DMS 273 (cell line): Measurements from ENCODE around the gene LMF1.
"Not testable (repeated sequence)": the region's sequence is repeated elsewhere in the genome, so short reads cannot be mapped to it uniquely, and the experiment has no call there.

Experiments used
- DNase-seq: peaks from one replicate; lab custom pipeline; 2025; ENCODE audit not compliant: unreplicated experiment; lab: John Stamatoyannopoulos, UW

LMF1 gene

GRCh38 chr16:871562-872345 is 99.0 kb downstream of the LMF1 start:
- no peak for DNase-seq

GRCh38 chr16:870856-871561 is 99.8 kb downstream of the LMF1 start:
- DNase-seq = no peak

GRCh38 chr16:869823-870641 is 100.8 kb downstream of the LMF1 start:
- no peak for DNase-seq

- no peak for DNase-seq
These were observed 101.7 kb downstream of the LMF1 start for GRCh38 chr16:868846-869822.

GRCh38 chr16:868386-868755 is 102.4 kb downstream of the LMF1 start:
- DNase-seq = no peak

GRCh38 chr16:867421-868385 is 103.1 kb downstream of the LMF1 start:
- DNase-seq = no peak

GRCh38 chr16:866252-866896 is 104.4 kb downstream of the LMF1 start:
- DNase-seq = no peak

- DNase-seq = no peak
These were observed 105.8 kb downstream of the LMF1 start for GRCh38 chr16:865026-865425.

- DNase-seq = no peak
These were observed 109.3 kb downstream of the LMF1 start for GRCh38 chr16:861446-861845.

GRCh38 chr16:860891-861290 is 109.9 kb downstream of the LMF1 start:
- DNase-seq = no peak

GRCh38 chr16:858971-859370 is 111.8 kb downstream of the LMF1 start:
- not testable (repeated sequence) for DNase-seq

GRCh38 chr16:858441-858840 is 112.3 kb downstream of the LMF1 start:
- not testable (repeated sequence) for DNase-seq

GRCh38 chr16:856811-857210 is 114.0 kb downstream of the LMF1 start:
- no peak for DNase-seq

- no peak for DNase-seq
These were observed 114.7 kb downstream of the LMF1 start for GRCh38 chr16:856101-856500.

GRCh38 chr16:855471-855870 is 115.3 kb downstream of the LMF1 start:
- no peak for DNase-seq

- no peak for DNase-seq
These were observed 115.9 kb downstream of the LMF1 start for GRCh38 chr16:854808-855410.

- DNase-seq = no peak
These were observed 116.6 kb downstream of the LMF1 start for GRCh38 chr16:853981-854807.

- DNase-seq = no peak
These were observed 117.5 kb downstream of the LMF1 start for GRCh38 chr16:853306-853705.
